CD4-positive, alpha-beta T cell treated with Interleukin-21 for 1 hour (primary cell): ENCODE data around the gene DNAJC17.
A peak's percentile ranks its signal among the peaks of the same experiment; 100 is the strongest.

Source experiments
- DNase-seq: peaks from one replicate; pipeline ENCODE4 v3.0.0-alpha.2; 2020

The DNAJC17 gene

GRCh38 chr15:40764629-40765103, 42.6 kb downstream of the DNAJC17 start:
- DNase-seq, result no peak

GRCh38 chr15:40763801-40764628, 43.3 kb downstream of the DNAJC17 start, which contains the start of gene GCHFR:
GCHFR (plus strand) TSS chr15:40764068; CDS start chr15:40764181, 113 bp downstream.
- DNase-seq, result peak; percentile 74

- peak; percentile 40 for DNase-seq
Observed at GRCh38 chr15:40762919-40763800, 44.1 kb downstream of the DNAJC17 start.

- no peak for DNase-seq
Observed at GRCh38 chr15:40759961-40760360, 47.3 kb downstream of the DNAJC17 start.

GRCh38 chr15:40756938-40757337, 50.3 kb downstream of the DNAJC17 start:
- no peak for DNase-seq

- DNase-seq, result no peak
Observed at GRCh38 chr15:40755812-40756208, 51.5 kb downstream of the DNAJC17 start.

- DNase-seq, result peak; percentile 94
Observed at GRCh38 chr15:40754883-40755811, 52.1 kb downstream of the DNAJC17 start, which contains the start of gene RMDN3. RMDN3 (minus strand) TSS chr15:40755254; CDS start chr15:40754783, 471 bp downstream.

GRCh38 chr15:40754574-40754882, 52.7 kb downstream of the DNAJC17 start:
- peak; percentile 31 for DNase-seq

- no peak for DNase-seq
Observed at GRCh38 chr15:40751745-40752144, 55.5 kb downstream of the DNAJC17 start.

- no peak for DNase-seq
Observed at GRCh38 chr15:40750885-40751284, 56.4 kb downstream of the DNAJC17 start.

- DNase-seq, result no peak
Observed at GRCh38 chr15:40749151-40749630, 58.1 kb downstream of the DNAJC17 start.

GRCh38 chr15:40747685-40748631, 59.3 kb downstream of the DNAJC17 start:
- DNase-seq, result no peak

GRCh38 chr15:40746916-40747418, 60.3 kb downstream of the DNAJC17 start:
- no peak for DNase-seq

- DNase-seq, result no peak
Observed at GRCh38 chr15:40744815-40745152, 62.5 kb downstream of the DNAJC17 start.

- DNase-seq, result peak; percentile 84
Observed at GRCh38 chr15:40743921-40744814, 63.1 kb downstream of the DNAJC17 start.

GRCh38 chr15:40743485-40743901, 63.8 kb downstream of the DNAJC17 start:
- no peak for DNase-seq

- DNase-seq, result no peak
Observed at GRCh38 chr15:40739854-40740253, 67.4 kb downstream of the DNAJC17 start.

- no peak for DNase-seq
Observed at GRCh38 chr15:40739047-40739446, 68.2 kb downstream of the DNAJC17 start.

- no peak for DNase-seq
Observed at GRCh38 chr15:40737048-40737447, 70.2 kb downstream of the DNAJC17 start.

GRCh38 chr15:40736575-40736974, 70.7 kb downstream of the DNAJC17 start:
- no peak for DNase-seq
